Right kidney (tissue), 9 donors: ENCODE data around the gene ZNF488.
"Not testable (repeated sequence)": the region's sequence is repeated elsewhere in the genome, so short reads cannot be mapped to it uniquely, and the experiment has no call there.

Experiments used
- DNase-seq: peaks from one replicate; pipeline ENCODE4 v3.0.0-alpha.2; 2016
- long read RNA-seq, 8 donors: transcript quantifications; one replicate each; lab custom pipeline, GENCODE V29; 2026

The ZNF488 gene
- long read RNA-seq, donor 1, partial matches to known transcripts: 0 of 2 reads
- long read RNA-seq, donor 1, other reads (novel, unspliced or antisense): 0 of 2 reads
- long read RNA-seq, donor 2, partial matches to known transcripts: 0 of 3 reads
- long read RNA-seq, donor 2, other reads (novel, unspliced or antisense): 0 of 3 reads
- long read RNA-seq, donor 3: 0 reads
- long read RNA-seq, donor 4: 0 reads
- long read RNA-seq, donor 5, partial matches to known transcripts: 0 of 2 reads
- long read RNA-seq, donor 5, other reads (novel, unspliced or antisense): 0 of 2 reads
- long read RNA-seq, donor 6, partial matches to known transcripts: 0 of 4 reads
- long read RNA-seq, donor 6, other reads (novel, unspliced or antisense): 0 of 4 reads
- long read RNA-seq, donor 7, transcript ZNF488-201 (2 exons, 3,496 nt): major isoform, 5 of 5 reads
- long read RNA-seq, donor 7, partial matches to known transcripts: 0 of 5 reads
- long read RNA-seq, donor 7, other reads (novel, unspliced or antisense): 0 of 5 reads
- long read RNA-seq, donor 8, partial matches to known transcripts: 0 of 2 reads
- long read RNA-seq, donor 8, other reads (novel, unspliced or antisense): 0 of 2 reads

GRCh38 chr10:47384148-47384921 is at the start of gene ZNF488:
Gene ZNF488, minus strand, starts transcription at chr10:47384293. Its CDS starts 15,464 bp downstream, at chr10:47368829.
- peak; percentile 97 for DNase-seq

- DNase-seq: no peak
These were observed 41.8 kb upstream of the ZNF488 start for GRCh38 chr10:47425813-47426419.

GRCh38 chr10:47424231-47424630 is 40.1 kb upstream of the ZNF488 start:
- no peak for DNase-seq

GRCh38 chr10:47423476-47423875 is 39.4 kb upstream of the ZNF488 start:
- no peak for DNase-seq

- no peak for DNase-seq
These were observed 37.2 kb upstream of the ZNF488 start for GRCh38 chr10:47421057-47421952.

GRCh38 chr10:47420305-47421056 is 36.4 kb upstream of the ZNF488 start:
- no peak for DNase-seq

- no peak for DNase-seq
These were observed 35.3 kb upstream of the ZNF488 start for GRCh38 chr10:47419421-47419820.

- no peak for DNase-seq
These were observed 34.9 kb upstream of the ZNF488 start for GRCh38 chr10:47418966-47419365.

- DNase-seq: no peak
These were observed 34.2 kb upstream of the ZNF488 start for GRCh38 chr10:47418321-47418720.

GRCh38 chr10:47416305-47417218 is 32.5 kb upstream of the ZNF488 start:
- not testable (repeated sequence) for DNase-seq

- DNase-seq: no peak
These were observed 31.6 kb upstream of the ZNF488 start for GRCh38 chr10:47415520-47416304.

- DNase-seq: no peak
These were observed 30.8 kb upstream of the ZNF488 start for GRCh38 chr10:47414752-47415519.

- DNase-seq: no peak
These were observed 30.1 kb upstream of the ZNF488 start for GRCh38 chr10:47414227-47414592.

GRCh38 chr10:47413531-47414226 is 29.6 kb upstream of the ZNF488 start:
- DNase-seq: no peak

GRCh38 chr10:47412869-47413268 is 28.8 kb upstream of the ZNF488 start:
- DNase-seq: no peak

- no peak for DNase-seq
These were observed 28.2 kb upstream of the ZNF488 start for GRCh38 chr10:47412177-47412730.

GRCh38 chr10:47410862-47411261 is 26.8 kb upstream of the ZNF488 start:
- no peak for DNase-seq
